ENCODE measurements around the gene ARID1B. TPM values are rescaled to one million over a fixed set of nuclear protein-coding genes. Genes with fewer than 3 reads are reported as not detected.

ARID1B gene
- total RNA-seq, 1 experiment from 2014 or later, result 58.8 TPM

- H3K9me3 ChIP-seq, result no peaks in the 10 kb centered on the region
- no peak overlapping the region for H3K4me3 ChIP-seq (ENCODE audit: low read depth, low read length)
- POLR2A ChIA-PET, result no interaction called here
- no TSS peak for BruUV-seq (replicated peaks)
- H3K4me1 ChIP-seq, result no peaks in the 10 kb centered on the region
- Mint-ChIP-seq H3K9me3 (ENCODE audit: unreplicated experiment) (no peaks in the 10 kb centered on the region), H3K27ac (ENCODE audit: unreplicated experiment) (no peak overlapping the region), H3K27me3 (ENCODE audit: insufficient read depth, unreplicated experiment) (no peaks in the 10 kb centered on the region), H3K4me3 (ENCODE audit: unreplicated experiment) (no peak overlapping the region), H3K4me1 (ENCODE audit: low read depth, unreplicated experiment) (no peaks in the 10 kb centered on the region), H3K36me3 (ENCODE audit: insufficient read depth, unreplicated experiment) (no peaks in the 10 kb centered on the region)
- CTCF ChIA-PET, result no interaction called here
- no peak for TF ChIP-seq CTCF (IDR thresholded peaks at IDR 0.05; ENCODE audit: insufficient read depth in 1 of 2, low read depth in 1 of 2, low read length in 1 of 2, severe bottlenecking in 1 of 2, unreplicated experiment in 1 of 2)
- H3K27me3 ChIP-seq (replicated peaks; ENCODE audit: control insufficient read depth, insufficient read depth, low read length), result no peaks in the 10 kb centered on the region
- intact Hi-C loops (cut with micrococcal nuclease; ENCODE audit: unreplicated experiment), result no loop called here
- no peaks in the 10 kb centered on the region for H3K36me3 ChIP-seq (ENCODE audit: control insufficient read depth, insufficient read depth, low read length)
- DNase-seq, result no peak
Measured at GRCh38 chr6:156961282-156961892, 184.2 kb downstream of the ARID1B start.

- Mint-ChIP-seq H3K9me3 (ENCODE audit: unreplicated experiment) (no peaks in the 10 kb centered on the region), H3K4me3 (ENCODE audit: unreplicated experiment) (no peak overlapping the region), H3K27me3 (ENCODE audit: insufficient read depth, unreplicated experiment) (no peaks in the 10 kb centered on the region), H3K4me1 (ENCODE audit: low read depth, unreplicated experiment) (no peaks in the 10 kb centered on the region), H3K36me3 (ENCODE audit: insufficient read depth, unreplicated experiment) (no peaks in the 10 kb centered on the region), H3K27ac (ENCODE audit: unreplicated experiment) (no peak overlapping the region)
- intact Hi-C loops (cut with micrococcal nuclease; ENCODE audit: unreplicated experiment), result no loop called here
- BruUV-seq (replicated peaks), result no TSS peak
- Histone ChIP-seq H3K4me1 (no peaks in the 10 kb centered on the region), H3K4me3 (ENCODE audit: low read depth, low read length) (no peak overlapping the region), H3K36me3 (ENCODE audit: control insufficient read depth, insufficient read depth, low read length) (no peaks in the 10 kb centered on the region), H3K27me3 (replicated peaks; ENCODE audit: control insufficient read depth, insufficient read depth, low read length) (no peaks in the 10 kb centered on the region), H3K9me3 (no peaks in the 10 kb centered on the region)
- TF ChIP-seq CTCF (IDR thresholded peaks at IDR 0.05; ENCODE audit: insufficient read depth in 1 of 2, low read depth in 1 of 2, low read length in 1 of 2, severe bottlenecking in 1 of 2, unreplicated experiment in 1 of 2), result no peak
- ChIA-PET CTCF (no interaction called here), POLR2A (no interaction called here)
- DNase-seq, result no peak
Measured at GRCh38 chr6:156963712-156964700, 186.8 kb downstream of the ARID1B start.

GRCh38 chr6:156967852-156968251 is 190.7 kb downstream of the ARID1B start:
- H3K9me3 Mint-ChIP-seq (ENCODE audit: unreplicated experiment), result no peaks in the 10 kb centered on the region
- ChIA-PET CTCF (interaction anchor here (0.6 kb wide), 1 partner anchor 26 kb away, joined by 3 read pairs; no protein-coding TSS in a partner anchor), POLR2A (no interaction called here)
- BruUV-seq (replicated peaks), result no TSS peak
- H3K4me3 Mint-ChIP-seq (ENCODE audit: unreplicated experiment), result no peak overlapping the region
- no peaks in the 10 kb centered on the region for H3K36me3 Mint-ChIP-seq (ENCODE audit: insufficient read depth, unreplicated experiment)
- no peak overlapping the region for H3K4me3 ChIP-seq (ENCODE audit: low read depth, low read length)
- H3K27me3 Mint-ChIP-seq (ENCODE audit: insufficient read depth, unreplicated experiment), result no peaks in the 10 kb centered on the region
- intact Hi-C loops (cut with micrococcal nuclease; ENCODE audit: unreplicated experiment), result no loop called here
- H3K9me3 ChIP-seq, result no peaks in the 10 kb centered on the region
- H3K4me1 Mint-ChIP-seq (ENCODE audit: low read depth, unreplicated experiment), result no peaks in the 10 kb centered on the region
- no peaks in the 10 kb centered on the region for H3K4me1 ChIP-seq
- no peak for TF ChIP-seq CTCF (IDR thresholded peaks at IDR 0.05; ENCODE audit: insufficient read depth in 1 of 2, low read depth in 1 of 2, low read length in 1 of 2, severe bottlenecking in 1 of 2, unreplicated experiment in 1 of 2)
- no peaks in the 10 kb centered on the region for H3K27me3 ChIP-seq (replicated peaks; ENCODE audit: control insufficient read depth, insufficient read depth, low read length)
- no peak overlapping the region for H3K27ac Mint-ChIP-seq (ENCODE audit: unreplicated experiment)
- no peaks in the 10 kb centered on the region for H3K36me3 ChIP-seq (ENCODE audit: control insufficient read depth, insufficient read depth, low read length)
- DNase-seq, result no peak

Data from Caco-2 (cell line).